ENCODE results near the gene TGFBR3L. TPM values are rescaled to one million over a fixed set of nuclear protein-coding genes. Genes with fewer than 3 reads are reported as not detected.

Gene TGFBR3L
- total and polyA plus RNA-seq, 2 of the 13 experiments (the other 11 are each of a cell fraction or from before 2014, with no cell fraction given) = 0.20 to 1.0 TPM

- TF ChIP-seq AKNA (CRISPR knock-in tag; IDR thresholded peaks at IDR 0.05; ENCODE audit: borderline replicate concordance) (no peak; the same call in 1 of the 2 replicates), ETV5 (CRISPR knock-in tag; IDR thresholded peaks at IDR 0.05; ENCODE audit: borderline replicate concordance) (no peak), CCDC6 (CRISPR knock-in tag; IDR thresholded peaks at IDR 0.05) (no peak), PRDM15 (CRISPR knock-in tag; IDR thresholded peaks at IDR 0.05) (peak; percentile 55; the same call in 1 of the 2 replicates), NR2F1 (CRISPR knock-in tag; IDR thresholded peaks at IDR 0.05) (no peak), CSRNP1 (CRISPR knock-in tag; IDR thresholded peaks at IDR 0.05) (no peak), ZNF616 (CRISPR knock-in tag; IDR thresholded peaks at IDR 0.05; ENCODE audit: low read depth) (peak; percentile 61; the same call in 1 of the 2 replicates), ZFP90 (CRISPR knock-in tag; IDR thresholded peaks at IDR 0.05; ENCODE audit: borderline replicate concordance) (peak; percentile 52; the same call in 1 of the 2 replicates), ZFAT (CRISPR knock-in tag; conservative IDR thresholded peaks at IDR 0.05) (no peak), ZNF7 (CRISPR knock-in tag; IDR thresholded peaks at IDR 0.05) (no peak), ZMYM3 (CRISPR knock-in tag; IDR thresholded peaks at IDR 0.05) (no peak), ZBTB2 (CRISPR knock-in tag; IDR thresholded peaks at IDR 0.05; ENCODE audit: low read depth) (no peak), SP140L (CRISPR knock-in tag; IDR thresholded peaks at IDR 0.05; ENCODE audit: borderline replicate concordance) (no peak), ZFP91 (CRISPR knock-in tag; IDR thresholded peaks at IDR 0.05; ENCODE audit: borderline replicate concordance) (no peak)
Measured at GRCh38 chr19:7888145-7888825, 26.3 kb upstream of the TGFBR3L start, which contains the start of gene LRRC8E (continued).

All from HepG2 (cell line).